ENCODE data around the gene TEC.

GRCh38 chr4:48195853-48196252 is 73.8 kb downstream of the TEC start:
- TF ChIP-seq CTCF (conservative IDR thresholded peaks at IDR 0.05; ENCODE audit: low read length) (no peak), EZH2phosphoT487 (IDR thresholded peaks at IDR 0.05; ENCODE audit: borderline replicate concordance) (no peak)

All from Loucy (cell line).